DMS79 (cell line): Measurements from ENCODE around the gene C2.
"Not testable (repeated sequence)": the region's sequence is repeated elsewhere in the genome, so short reads cannot be mapped to it uniquely, and the experiment has no call there.

Source experiments
- DNase-seq: peaks from one replicate; lab custom pipeline; 2025; lab: John Stamatoyannopoulos, UW

C2 gene

DNA sequence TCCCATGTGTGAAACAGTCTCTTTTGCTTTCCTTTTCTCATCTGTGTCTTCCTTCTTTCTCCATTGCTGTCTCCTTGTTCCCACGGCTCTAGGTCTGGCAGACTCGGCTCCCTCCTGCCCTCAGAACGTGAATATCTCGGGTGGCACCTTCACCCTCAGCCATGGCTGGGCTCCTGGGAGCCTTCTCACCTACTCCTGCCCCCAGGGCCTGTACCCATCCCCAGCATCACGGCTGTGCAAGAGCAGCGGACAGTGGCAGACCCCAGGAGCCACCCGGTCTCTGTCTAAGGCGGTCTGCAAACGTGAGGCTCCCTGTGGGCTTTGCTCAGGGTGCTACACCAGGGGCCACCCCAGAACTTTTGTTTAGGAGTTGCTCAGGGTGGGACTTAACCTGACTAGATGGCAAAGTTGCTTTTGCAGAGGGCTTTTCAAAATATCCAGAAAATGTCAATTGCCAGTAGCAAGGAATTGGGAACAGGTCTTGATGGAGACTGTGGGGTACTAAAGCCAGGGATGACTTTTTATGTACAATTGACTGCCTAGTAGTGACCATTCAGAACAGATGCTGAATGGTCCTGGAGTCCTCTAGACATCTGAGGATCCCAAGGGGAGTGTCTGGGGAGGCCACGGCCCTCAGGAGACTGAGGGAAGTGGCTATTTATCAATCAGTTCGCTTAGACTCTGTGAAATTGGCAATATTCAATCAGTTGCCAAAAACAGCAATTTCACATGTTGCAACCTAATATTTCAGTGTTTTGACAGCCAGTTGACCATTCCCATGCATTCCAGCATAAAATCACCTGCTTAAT, 550 bp downstream of the C2 start:
- DNase-seq = no peak

GRCh38 chr6:31928672-31928939, 1.1 kb downstream of the C2 start:
- DNase-seq = no peak

GRCh38 chr6:31930962-31931361, 3.4 kb downstream of the C2 start:
- no peak for DNase-seq

- DNase-seq = not testable (repeated sequence)
These were observed 4.6 kb downstream of the C2 start for GRCh38 chr6:31932137-31932536.

- no peak for DNase-seq
These were observed 6.0 kb downstream of the C2 start for GRCh38 chr6:31933537-31933936.

- DNase-seq = no peak
These were observed 7.5 kb downstream of the C2 start for GRCh38 chr6:31935021-31935420.

DNA sequence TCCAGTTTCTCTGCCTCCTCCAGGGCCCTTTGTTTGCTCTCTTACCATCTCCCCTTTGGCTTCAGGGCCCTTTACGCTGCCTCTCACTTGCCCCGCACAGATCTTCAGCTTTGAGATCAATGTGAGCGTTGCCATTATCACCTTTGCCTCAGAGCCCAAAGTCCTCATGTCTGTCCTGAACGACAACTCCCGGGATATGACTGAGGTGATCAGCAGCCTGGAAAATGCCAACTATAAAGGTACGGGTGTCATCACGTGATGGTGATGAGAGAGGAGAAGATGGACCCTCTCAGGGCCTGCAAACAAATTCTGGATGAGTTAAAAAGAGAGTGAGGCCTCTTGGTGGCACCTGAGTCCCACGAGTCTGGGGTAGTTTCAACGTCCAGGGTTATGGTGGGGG, 8.3 kb downstream of the C2 start:
- DNase-seq = no peak

GRCh38 chr6:31940256-31940664, 12.7 kb downstream of the C2 start:
- no peak for DNase-seq

GRCh38 chr6:31943742-31944141, 16.2 kb downstream of the C2 start:
- no peak for DNase-seq

DNA sequence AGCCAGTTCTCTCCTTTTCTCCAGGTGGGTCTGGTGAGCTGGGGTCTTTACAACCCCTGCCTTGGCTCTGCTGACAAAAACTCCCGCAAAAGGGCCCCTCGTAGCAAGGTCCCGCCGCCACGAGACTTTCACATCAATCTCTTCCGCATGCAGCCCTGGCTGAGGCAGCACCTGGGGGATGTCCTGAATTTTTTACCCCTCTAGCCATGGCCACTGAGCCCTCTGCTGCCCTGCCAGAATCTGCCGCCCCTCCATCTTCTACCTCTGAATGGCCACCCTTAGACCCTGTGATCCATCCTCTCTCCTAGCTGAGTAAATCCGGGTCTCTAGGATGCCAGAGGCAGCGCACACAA, 17.6 kb downstream of the C2 start:
- DNase-seq = no peak

DNA sequence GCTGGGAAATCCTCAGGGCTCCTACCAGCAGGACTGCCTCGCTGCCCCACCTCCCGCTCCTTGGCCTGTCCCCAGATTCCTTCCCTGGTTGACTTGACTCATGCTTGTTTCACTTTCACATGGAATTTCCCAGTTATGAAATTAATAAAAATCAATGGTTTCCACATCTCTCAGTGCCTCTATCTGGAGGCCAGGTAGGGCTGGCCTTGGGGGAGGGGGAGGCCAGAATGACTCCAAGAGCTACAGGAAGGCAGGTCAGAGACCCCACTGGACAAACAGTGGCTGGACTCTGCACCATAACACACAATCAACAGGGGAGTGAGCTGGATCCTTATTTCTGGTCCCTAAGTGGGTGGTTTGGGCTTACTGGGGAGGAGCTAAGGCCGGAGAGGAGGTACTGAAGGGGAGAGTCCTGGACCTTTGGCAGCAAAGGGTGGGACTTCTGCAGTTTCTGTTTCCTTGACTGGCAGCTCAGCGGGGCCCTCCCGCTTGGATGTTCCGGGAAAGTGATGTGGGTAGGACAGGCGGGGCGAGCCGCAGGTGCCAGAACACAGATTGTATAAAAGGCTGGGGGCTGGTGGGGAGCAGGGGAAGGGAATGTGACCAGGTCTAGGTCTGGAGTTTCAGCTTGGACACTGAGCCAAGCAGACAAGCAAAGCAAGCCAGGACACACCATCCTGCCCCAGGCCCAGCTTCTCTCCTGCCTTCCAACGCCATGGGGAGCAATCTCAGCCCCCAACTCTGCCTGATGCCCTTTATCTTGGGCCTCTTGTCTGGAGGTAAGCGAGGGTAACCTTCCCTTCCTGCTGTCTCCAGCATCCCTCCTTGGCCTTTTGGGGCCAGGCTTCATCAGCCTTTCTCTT, 18.2 kb downstream of the C2 start, which contains the start of gene CFB:
Gene CFB, plus strand, starts transcription at position 589 of the 863 bp plus-strand sequence. Its CDS starts 127 bp downstream, at position 716.
- peak; percentile 20 for DNase-seq

DNA sequence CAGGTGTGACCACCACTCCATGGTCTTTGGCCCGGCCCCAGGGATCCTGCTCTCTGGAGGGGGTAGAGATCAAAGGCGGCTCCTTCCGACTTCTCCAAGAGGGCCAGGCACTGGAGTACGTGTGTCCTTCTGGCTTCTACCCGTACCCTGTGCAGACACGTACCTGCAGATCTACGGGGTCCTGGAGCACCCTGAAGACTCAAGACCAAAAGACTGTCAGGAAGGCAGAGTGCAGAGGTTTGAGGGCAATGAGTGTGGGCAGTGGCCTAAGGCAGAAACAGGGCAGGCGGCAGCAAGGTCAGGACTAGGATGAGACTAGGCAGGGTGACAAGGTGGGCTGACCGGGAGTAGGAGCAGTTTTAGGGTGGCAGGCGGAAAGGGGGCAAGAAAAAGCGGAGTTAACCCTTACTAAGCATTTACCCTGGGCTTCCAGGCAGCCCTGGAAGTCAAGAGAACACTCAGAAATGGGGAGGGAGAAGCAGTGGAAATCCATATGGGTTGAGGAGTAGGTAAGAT, 18.9 kb downstream of the C2 start:
- DNase-seq = no peak

DNA sequence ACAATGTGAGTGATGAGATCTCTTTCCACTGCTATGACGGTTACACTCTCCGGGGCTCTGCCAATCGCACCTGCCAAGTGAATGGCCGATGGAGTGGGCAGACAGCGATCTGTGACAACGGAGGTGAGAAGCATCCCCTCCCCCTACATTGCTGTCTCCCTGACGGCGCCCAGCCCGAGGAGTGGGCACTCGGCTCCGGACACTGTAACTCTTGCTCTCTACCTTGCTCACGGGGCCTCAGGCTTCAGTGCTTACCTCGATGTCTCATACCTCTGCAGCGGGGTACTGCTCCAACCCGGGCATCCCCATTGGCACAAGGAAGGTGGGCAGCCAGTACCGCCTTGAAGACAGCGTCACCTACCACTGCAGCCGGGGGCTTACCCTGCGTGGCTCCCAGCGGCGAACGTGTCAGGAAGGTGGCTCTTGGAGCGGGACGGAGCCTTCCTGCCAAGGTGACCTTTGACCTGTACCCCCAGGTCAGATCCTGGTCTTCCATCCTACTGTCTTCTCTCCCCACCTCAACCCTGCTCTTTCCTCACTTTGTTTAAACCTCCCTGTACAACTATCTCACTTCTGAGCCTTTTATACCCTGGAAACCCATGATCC, 19.7 kb downstream of the C2 start:
- no peak for DNase-seq

DNA sequence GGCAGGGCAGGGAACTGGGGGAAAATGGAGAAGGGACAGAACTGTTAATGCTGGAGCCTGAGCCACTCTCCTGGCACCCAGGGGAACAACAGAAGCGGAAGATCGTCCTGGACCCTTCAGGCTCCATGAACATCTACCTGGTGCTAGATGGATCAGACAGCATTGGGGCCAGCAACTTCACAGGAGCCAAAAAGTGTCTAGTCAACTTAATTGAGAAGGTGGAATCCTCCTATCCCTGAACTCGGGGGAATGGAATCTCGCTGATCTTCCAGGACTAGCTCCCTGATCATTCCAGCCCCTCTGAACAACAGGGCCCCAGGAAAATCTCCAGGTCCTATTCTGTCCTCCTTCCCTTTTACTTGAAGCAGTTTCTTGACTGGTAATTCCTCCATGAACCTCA, 20.3 kb downstream of the C2 start:
- DNase-seq = no peak

GRCh38 chr6:31948306-31948705, 20.8 kb downstream of the C2 start:
- DNase-seq = no peak

- no peak for DNase-seq
These were observed 21.4 kb downstream of the C2 start for GRCh38 chr6:31948753-31949413.

DNA sequence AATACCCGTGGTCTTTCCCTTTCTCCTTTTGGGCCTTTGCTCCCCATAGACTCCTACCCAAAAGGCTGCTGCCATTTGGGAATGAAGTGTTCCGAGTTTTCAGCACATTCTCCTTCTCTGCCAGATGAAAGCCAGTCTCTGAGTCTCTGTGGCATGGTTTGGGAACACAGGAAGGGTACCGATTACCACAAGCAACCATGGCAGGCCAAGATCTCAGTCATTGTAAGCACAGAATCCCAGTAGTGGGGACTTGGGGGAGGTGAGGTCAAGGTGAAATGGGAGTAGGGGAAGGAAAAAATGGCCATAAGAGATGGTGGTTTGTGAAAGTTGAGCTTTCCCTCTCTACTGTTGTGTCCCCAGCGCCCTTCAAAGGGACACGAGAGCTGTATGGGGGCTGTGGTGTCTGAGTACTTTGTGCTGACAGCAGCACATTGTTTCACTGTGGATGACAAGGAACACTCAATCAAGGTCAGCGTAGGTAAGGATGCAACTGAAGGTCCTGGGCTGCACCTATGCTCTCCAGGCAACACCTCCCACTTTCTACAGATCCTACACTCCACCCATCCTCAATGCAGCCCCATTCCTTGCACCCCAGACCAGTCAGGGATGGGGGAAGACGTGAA, 22.5 kb downstream of the C2 start:
- DNase-seq = no peak

- DNase-seq = no peak
These were observed 24.8 kb downstream of the C2 start for GRCh38 chr6:31952140-31952805.

- DNase-seq = no peak
These were observed 25.4 kb downstream of the C2 start for GRCh38 chr6:31952890-31953289.

DNA sequence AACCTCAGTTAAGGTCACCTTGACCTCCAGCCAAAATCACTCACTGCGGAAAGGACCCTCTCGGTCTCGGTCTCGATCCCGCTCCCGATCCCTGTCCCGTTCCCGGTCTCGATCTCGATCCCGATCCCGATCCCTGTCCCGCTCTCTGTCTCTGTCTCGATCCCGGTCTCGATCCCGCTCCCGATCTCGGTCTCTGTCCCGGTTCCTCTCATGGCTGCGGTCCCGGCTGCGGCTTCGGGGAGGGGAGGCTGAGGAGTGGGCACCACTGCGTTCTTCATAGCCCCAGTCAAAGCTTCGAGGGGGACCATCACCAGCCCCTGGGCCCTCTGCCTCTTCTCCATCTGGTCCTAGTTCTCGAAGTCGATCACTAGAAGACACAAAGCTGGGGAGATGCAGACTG, 27.0 kb downstream of the C2 start:
- DNase-seq = no peak

GRCh38 chr6:31956796-31957195, 29.3 kb downstream of the C2 start:
- DNase-seq = no peak
